GM12872 (cell line): Measurements from ENCODE around the gene STIMATE.

Source experiments
- CTCF ChIP-seq: IDR thresholded peaks from 3 replicates; pipeline ENCODE4 v1.5.1; 2011; ENCODE audit warnings: low read depth, mild to moderate bottlenecking, low read length, moderate library complexity; ENCODE audit not compliant: insufficient read depth

STIMATE gene

GRCh38 chr3:52800079-52800478, 97.3 kb downstream of the STIMATE start:
- no peak for TF ChIP-seq CTCF

- peak; percentile 82 for TF ChIP-seq CTCF
Measured at GRCh38 chr3:52798978-52799476, 98.3 kb downstream of the STIMATE start.

GRCh38 chr3:52798376-52798977, 98.9 kb downstream of the STIMATE start:
- TF ChIP-seq CTCF = no peak

- no peak for TF ChIP-seq CTCF
Measured at GRCh38 chr3:52796411-52796810, 100.9 kb downstream of the STIMATE start.

GRCh38 chr3:52795298-52795900, 101.9 kb downstream of the STIMATE start:
- TF ChIP-seq CTCF = no peak

GRCh38 chr3:52794612-52795099, 102.7 kb downstream of the STIMATE start, which contains the start of gene ITIH3:
Gene ITIH3 (plus strand): TSS chr3:52794796. CDS start chr3:52794804, 8 bp downstream.
- no peak for TF ChIP-seq CTCF

GRCh38 chr3:52793702-52794611, 103.4 kb downstream of the STIMATE start:
- TF ChIP-seq CTCF = no peak
